GM23338 (cell line): ENCODE measurements around the gene SLC4A5. TPM values are rescaled to one million over a fixed set of nuclear protein-coding genes. Genes with fewer than 3 reads are reported as not detected.

Experiments
- ATAC-seq: fragments of 200-7000 bp; cut with Tn5 transposase; 3 replicates; pipeline ENCODE4 v1.9.1; 2020
- DNase-seq: peaks from one replicate; pipeline ENCODE4 v3.0.0-alpha.2; 2015; ENCODE audit warnings: low spot score
- H2AFZ ChIP-seq: fragments of 200-600 bp; sonication (generic); 2 replicates; pipeline ENCODE4 v1.8.0; 2016; ENCODE audit warnings: antibody characterized with exemption, mild to moderate bottlenecking, moderate library complexity
- H3F3A ChIP-seq: fragments of 200-600 bp; sonication (generic); replicated peaks from 2 replicates; pipeline ENCODE4 v1.8.0; 2017; ENCODE audit warnings: antibody characterized with exemption, mixed run types, low read depth
- H3K27ac ChIP-seq: fragments of 200-600 bp; sonication (generic); 2 replicates; pipeline ENCODE4 v1.6.1; 2016; ENCODE audit warnings: low read depth
- H3K27me3 ChIP-seq: fragments of 200-600 bp; sonication (generic); 2 replicates; pipeline ENCODE4 v1.8.0; 2016; ENCODE audit warnings: mild to moderate bottlenecking, mixed run types, moderate library complexity; ENCODE audit not compliant: insufficient read depth
- H3K36me3 ChIP-seq: fragments of 200-600 bp; sonication (generic); 2 replicates; pipeline ENCODE4 v1.8.0; 2016; ENCODE audit warnings: mild to moderate bottlenecking; ENCODE audit not compliant: insufficient read depth
- H3K4me1 ChIP-seq: fragments of 200-600 bp; sonication (generic); 2 replicates; pipeline ENCODE4 v1.8.0; 2016; ENCODE audit warnings: mild to moderate bottlenecking, moderate library complexity; ENCODE audit not compliant: insufficient read depth
- H3K4me2 ChIP-seq: fragments of 200-600 bp; sonication (generic); 2 replicates; pipeline ENCODE4 v1.7.1; 2017; ENCODE audit warnings: mixed run types
- H3K4me3 ChIP-seq: fragments of 200-600 bp; sonication (generic); 2 replicates; pipeline ENCODE4 v1.6.1; 2016; ENCODE audit warnings: mixed run types
- H3K79me2 ChIP-seq: fragments of 200-600 bp; sonication (generic); replicated peaks from 2 replicates; pipeline ENCODE4 v1.8.0; 2017; ENCODE audit warnings: mild to moderate bottlenecking; ENCODE audit not compliant: insufficient read depth
- H3K9me2 ChIP-seq: fragments of 200-600 bp; sonication (generic); 2 replicates; pipeline ENCODE4 v1.8.0; 2017; ENCODE audit not compliant: insufficient read depth
- H4K20me1 ChIP-seq: fragments of 200-600 bp; sonication (generic); replicated peaks from 2 replicates; pipeline ENCODE4 v1.8.0; 2017; ENCODE audit warnings: mild to moderate bottlenecking; ENCODE audit not compliant: insufficient read depth
- H3K27ac Mint-ChIP-seq: 2 replicates; pipeline ENCODE4 v1.8.0; 2020; ENCODE audit warnings: inconsistent platforms, mild to moderate bottlenecking, moderate library complexity, mixed read lengths
- H3K27me3 Mint-ChIP-seq: 3 replicates; pipeline ENCODE4 v1.8.0; 2022; ENCODE audit warnings: low read depth, mild to moderate bottlenecking, moderate library complexity, mixed read lengths, inconsistent platforms; ENCODE audit not compliant: insufficient read depth, poor library complexity
- H3K36me3 Mint-ChIP-seq: 3 replicates; pipeline ENCODE4 v1.8.0; 2021; ENCODE audit warnings: low read depth, mild to moderate bottlenecking, inconsistent platforms, moderate library complexity, mixed read lengths
- H3K4me1 Mint-ChIP-seq: 3 replicates; pipeline ENCODE4 v1.8.0; 2020; ENCODE audit warnings: mild to moderate bottlenecking, inconsistent platforms, mixed read lengths
- H3K4me3 Mint-ChIP-seq: 3 replicates; pipeline ENCODE4 v1.8.0; 2021; ENCODE audit warnings: moderate library complexity, mild to moderate bottlenecking, inconsistent platforms, mixed read lengths
- H3K9me3 Mint-ChIP-seq: 3 replicates; pipeline ENCODE4 v1.8.0; 2020; ENCODE audit warnings: moderate library complexity, mild to moderate bottlenecking, inconsistent platforms, mixed read lengths
- CTCF ChIP-seq, 2 experiments: fragments of 200-600 bp in 1 of 2; sonication (generic) in 1 of 2; conservative IDR thresholded peaks; 2 replicates each; pipeline versions ENCODE4 v1.5.1 to v1.6.1; 2016 to 2017; ENCODE audit warnings: antibody characterized with exemption in 2 of 2, low read depth in 2 of 2, mild to moderate bottlenecking in 2 of 2, moderate library complexity in 1 of 2
- EZH2phosphoT487 ChIP-seq: fragments of 200-600 bp; sonication (generic); IDR thresholded peaks from one replicate; pipeline ENCODE4 v1.8.1; 2018; ENCODE audit warnings: antibody characterized with exemption; ENCODE audit not compliant: unreplicated experiment
- NANOG ChIP-seq: IDR thresholded peaks from 2 replicates; pipeline ENCODE4 v1.6.1; 2016; ENCODE audit warnings: antibody characterized with exemption, borderline replicate concordance
- POLR2AphosphoS5 ChIP-seq: IDR thresholded peaks from 2 replicates; pipeline ENCODE4 v1.6.1; 2016; ENCODE audit warnings: antibody characterized with exemption, low read depth
- REST ChIP-seq: IDR thresholded peaks from one replicate; pipeline ENCODE4 v1.6.1; 2018; ENCODE audit warnings: antibody characterized with exemption; ENCODE audit not compliant: unreplicated experiment
- STAT1 ChIP-seq: IDR thresholded peaks from one replicate; pipeline ENCODE4 v1.6.1; 2016; ENCODE audit warnings: antibody characterized with exemption; ENCODE audit not compliant: unreplicated experiment
- ZNF114 ChIP-seq: fragments of 250-450 bp; sonication (Bioruptor Pico); IDR thresholded peaks from 2 replicates; pipeline ENCODE4 v1.5.0; 2020; ENCODE audit warnings: mild to moderate bottlenecking, moderate library complexity
- ZNF331 ChIP-seq: fragments of 250-450 bp; sonication (Bioruptor Pico); IDR thresholded peaks from 2 replicates; pipeline ENCODE4 v1.5.0; 2020; ENCODE audit warnings: low read depth, mild to moderate bottlenecking, moderate library complexity
- polyA plus RNA-seq: library from polyadenylated mRNA; unstranded; fragments of >200 nt; fragmentation: Nextera tagmentation; extraction: Ambion mirVana; gene quantifications from 2 replicates; pipeline ENCODE4 v1.2.1, GENCODE V29; 2016
- total RNA-seq: library from RNA; depleted of rRNA; stranded (reverse); fragments of >200 nt; shearing (Covaris generic); gene quantifications from 2 replicates; pipeline ENCODE4 v1.2.3, GENCODE V29; 2014
- TF ChIP-seq, protein P1 (sequence below): IDR thresholded peaks from 2 replicates; pipeline ENCODE4 v1.6.1; 2016; ENCODE audit warnings: antibody characterized with exemption

Gene SLC4A5
- total and polyA plus RNA-seq, 2 experiments from 2014 or later, result 0.24 to 0.70 TPM

DNA sequence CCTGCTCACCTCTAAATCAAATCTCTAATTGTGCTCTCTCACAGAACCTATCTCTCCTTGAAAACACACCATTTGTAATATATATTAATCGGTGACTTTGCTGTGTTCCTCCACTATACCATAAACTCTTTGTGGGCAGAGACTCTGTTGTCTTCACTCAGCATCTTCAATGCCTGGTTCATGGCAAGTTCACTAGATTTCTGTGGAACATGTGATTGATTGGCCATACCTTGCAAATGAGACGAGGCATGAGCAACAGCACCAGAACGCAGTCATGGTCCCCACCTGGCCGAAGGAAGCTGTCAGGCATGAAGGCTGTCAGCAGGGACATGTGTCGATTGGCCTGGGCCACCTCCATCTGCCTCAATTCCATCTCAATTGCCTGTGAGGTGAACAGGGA is 25.3 kb upstream of the SLC4A5 start:
- H3K27me3 Mint-ChIP-seq, result peaks cover 5% of the 10 kb centered on the region
- Histone ChIP-seq H3K27ac (no peak overlapping the region), H2AFZ (no peak overlapping the region), H3F3A (no peaks in the 10 kb centered on the region), H3K4me2 (no peak overlapping the region), H3K4me3 (no peak overlapping the region), H3K4me1 (peaks cover 6% of the 10 kb centered on the region), H3K79me2 (peaks cover 14% of the 10 kb centered on the region), H3K9me2 (no peaks in the 10 kb centered on the region), H3K36me3 (peaks cover 40% of the 10 kb centered on the region), H4K20me1 (no peaks in the 10 kb centered on the region; the same call in none of the 2 replicates), H3K27me3 (no peaks in the 10 kb centered on the region)
- H3K9me3 Mint-ChIP-seq, result no peaks in the 10 kb centered on the region
- ATAC-seq, result no peak
- H3K36me3 Mint-ChIP-seq, result peaks cover 82% of the 10 kb centered on the region
- DNase-seq, result no peak
- no peak overlapping the region for H3K4me3 Mint-ChIP-seq
- no peak overlapping the region for H3K27ac Mint-ChIP-seq
- peaks cover 13% of the 10 kb centered on the region for H3K4me1 Mint-ChIP-seq
- TF ChIP-seq STAT1 (no peak), ZNF114 (CRISPR knock-in tag) (no peak), ZNF331 (CRISPR knock-in tag) (no peak)

GRCh38 chr2:74367789-74368188 is 24.6 kb upstream of the SLC4A5 start:
- Mint-ChIP-seq H3K27me3 (peaks cover 5% of the 10 kb centered on the region), H3K4me3 (no peak overlapping the region), H3K9me3 (no peaks in the 10 kb centered on the region), H3K4me1 (peaks cover 6% of the 10 kb centered on the region), H3K27ac (no peak overlapping the region), H3K36me3 (peaks cover 86% of the 10 kb centered on the region)
- Histone ChIP-seq H3K9me2 (no peaks in the 10 kb centered on the region), H3K4me2 (no peak overlapping the region), H3K79me2 (peaks cover 8% of the 10 kb centered on the region; the same call in 1 of the 2 replicates), H3K4me1 (no peaks in the 10 kb centered on the region), H3K36me3 (peaks cover 40% of the 10 kb centered on the region), H3K4me3 (no peak overlapping the region), H2AFZ (no peak overlapping the region), H4K20me1 (no peaks in the 10 kb centered on the region; the same call in none of the 2 replicates), H3F3A (no peaks in the 10 kb centered on the region), H3K27me3 (no peaks in the 10 kb centered on the region), H3K27ac (no peak overlapping the region)
- ATAC-seq (no peak), DNase-seq (no peak)
- TF ChIP-seq ZNF331 (CRISPR knock-in tag) (no peak), CTCF (conservative IDR thresholded peaks at IDR 0.05; ENCODE audit: low read depth in 2 of 2) (no peak), ZNF114 (CRISPR knock-in tag) (no peak), STAT1 (no peak), EZH2phosphoT487 (no peak), POLR2AphosphoS5 (no peak), NANOG (no peak), REST (no peak)
- TF ChIP-seq, protein P1, sequence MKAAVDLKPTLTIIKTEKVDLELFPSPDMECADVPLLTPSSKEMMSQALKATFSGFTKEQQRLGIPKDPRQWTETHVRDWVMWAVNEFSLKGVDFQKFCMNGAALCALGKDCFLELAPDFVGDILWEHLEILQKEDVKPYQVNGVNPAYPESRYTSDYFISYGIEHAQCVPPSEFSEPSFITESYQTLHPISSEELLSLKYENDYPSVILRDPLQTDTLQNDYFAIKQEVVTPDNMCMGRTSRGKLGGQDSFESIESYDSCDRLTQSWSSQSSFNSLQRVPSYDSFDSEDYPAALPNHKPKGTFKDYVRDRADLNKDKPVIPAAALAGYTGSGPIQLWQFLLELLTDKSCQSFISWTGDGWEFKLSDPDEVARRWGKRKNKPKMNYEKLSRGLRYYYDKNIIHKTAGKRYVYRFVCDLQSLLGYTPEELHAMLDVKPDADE, result no peak
